ENCODE measurements around the gene LRRC7. TPM values are rescaled to one million over a fixed set of nuclear protein-coding genes. Genes with fewer than 3 reads are reported as not detected.

The LRRC7 gene
- total and polyA plus RNA-seq, 2 donors from 2014 or later: 0.19 to 0.37 TPM

- no peak for DNase-seq
- no peaks in the 10 kb centered on the region for H3K9me3 ChIP-seq (ENCODE audit: control insufficient read depth in 2 of 3, insufficient read depth in 1 of 3, low read length in 3 of 3)
- no peaks in the 10 kb centered on the region for H3K27me3 ChIP-seq (ENCODE audit: control insufficient read depth, insufficient read depth, low read length)
- TF ChIP-seq, protein P1, sequence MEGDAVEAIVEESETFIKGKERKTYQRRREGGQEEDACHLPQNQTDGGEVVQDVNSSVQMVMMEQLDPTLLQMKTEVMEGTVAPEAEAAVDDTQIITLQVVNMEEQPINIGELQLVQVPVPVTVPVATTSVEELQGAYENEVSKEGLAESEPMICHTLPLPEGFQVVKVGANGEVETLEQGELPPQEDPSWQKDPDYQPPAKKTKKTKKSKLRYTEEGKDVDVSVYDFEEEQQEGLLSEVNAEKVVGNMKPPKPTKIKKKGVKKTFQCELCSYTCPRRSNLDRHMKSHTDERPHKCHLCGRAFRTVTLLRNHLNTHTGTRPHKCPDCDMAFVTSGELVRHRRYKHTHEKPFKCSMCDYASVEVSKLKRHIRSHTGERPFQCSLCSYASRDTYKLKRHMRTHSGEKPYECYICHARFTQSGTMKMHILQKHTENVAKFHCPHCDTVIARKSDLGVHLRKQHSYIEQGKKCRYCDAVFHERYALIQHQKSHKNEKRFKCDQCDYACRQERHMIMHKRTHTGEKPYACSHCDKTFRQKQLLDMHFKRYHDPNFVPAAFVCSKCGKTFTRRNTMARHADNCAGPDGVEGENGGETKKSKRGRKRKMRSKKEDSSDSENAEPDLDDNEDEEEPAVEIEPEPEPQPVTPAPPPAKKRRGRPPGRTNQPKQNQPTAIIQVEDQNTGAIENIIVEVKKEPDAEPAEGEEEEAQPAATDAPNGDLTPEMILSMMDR (IDR thresholded peaks at IDR 0.05; ENCODE audit: borderline replicate concordance, extremely low read depth, insufficient read depth): no peak
- H3K27ac ChIP-seq (ENCODE audit: low read depth in 2 of 2, low read length in 2 of 2): no peak overlapping the region
- no peaks in the 10 kb centered on the region for H3K36me3 ChIP-seq (ENCODE audit: control insufficient read depth in 2 of 3, insufficient read depth in 3 of 3, low read length in 3 of 3)
- H3K4me3 ChIP-seq (ENCODE audit: low read length in 3 of 3): no peak overlapping the region
- H3K4me1 ChIP-seq (ENCODE audit: control insufficient read depth in 2 of 3, insufficient read depth in 2 of 3, low read depth in 1 of 3, low read length in 3 of 3): no peaks in the 10 kb centered on the region
- no peak for FAIRE-seq
- intact Hi-C loops (cut with DNase I): no loop called here
- no peak overlapping the region for H3K9ac ChIP-seq (ENCODE audit: low read length in 3 of 3)
Observed at GRCh38 chr1:69752831-69753230, 185.1 kb downstream of the LRRC7 start.

DNA sequence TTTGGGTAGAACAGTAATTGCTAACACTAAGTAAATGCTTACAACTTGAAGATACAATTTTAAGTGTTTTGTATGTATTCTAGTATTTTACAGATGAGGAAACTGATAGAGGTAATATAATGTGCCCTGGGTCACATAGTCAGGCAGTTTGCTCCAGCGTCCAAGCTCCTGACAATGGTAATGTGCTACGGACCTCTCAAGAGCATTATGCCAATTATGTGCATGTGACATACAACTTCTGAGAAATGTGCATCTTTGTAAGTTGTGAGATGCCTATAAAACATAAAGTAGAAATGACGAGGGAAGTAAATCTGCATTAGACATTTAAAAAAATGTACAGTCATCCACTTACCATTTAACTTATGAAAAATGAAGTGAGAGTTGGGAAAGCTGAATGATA is 186.8 kb downstream of the LRRC7 start:
- intact Hi-C loops (cut with DNase I): no loop called here
- Histone ChIP-seq H3K36me3 (ENCODE audit: control insufficient read depth in 2 of 3, insufficient read depth in 3 of 3, low read length in 3 of 3) (no peaks in the 10 kb centered on the region), H3K27ac (ENCODE audit: low read depth in 2 of 2, low read length in 2 of 2) (no peak overlapping the region), H3K27me3 (ENCODE audit: control insufficient read depth, insufficient read depth, low read length) (no peaks in the 10 kb centered on the region), H3K4me1 (ENCODE audit: control insufficient read depth in 2 of 3, insufficient read depth in 2 of 3, low read depth in 1 of 3, low read length in 3 of 3) (no peaks in the 10 kb centered on the region), H3K9ac (ENCODE audit: low read length in 3 of 3) (no peak overlapping the region), H3K9me3 (ENCODE audit: control insufficient read depth in 2 of 3, insufficient read depth in 1 of 3, low read length in 3 of 3) (no peaks in the 10 kb centered on the region), H3K4me3 (ENCODE audit: low read length in 3 of 3) (no peak overlapping the region)
- FAIRE-seq (no peak), DNase-seq (no peak)
- TF ChIP-seq, protein P1 (IDR thresholded peaks at IDR 0.05; ENCODE audit: borderline replicate concordance, extremely low read depth, insufficient read depth): no peak

DNA sequence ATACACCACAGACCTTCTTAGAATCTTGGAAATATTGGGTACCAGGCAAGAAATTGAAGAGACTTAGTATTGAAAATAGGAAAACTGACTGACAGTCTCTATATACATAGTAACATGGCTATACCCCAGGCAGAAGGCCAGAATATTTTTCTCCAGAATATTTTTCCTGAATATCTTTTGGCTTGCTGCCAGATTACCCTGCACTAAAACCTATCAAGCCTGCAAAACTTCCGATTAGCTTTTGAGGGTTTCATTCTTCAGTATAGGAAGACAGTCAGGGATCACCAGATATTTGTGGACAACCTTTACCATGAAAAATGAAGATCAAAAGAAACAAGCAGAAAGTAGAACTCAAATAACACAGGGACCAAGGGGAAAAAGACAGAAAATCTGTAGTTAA is 187.9 kb downstream of the LRRC7 start:
- Histone ChIP-seq H3K9me3 (ENCODE audit: control insufficient read depth in 2 of 3, insufficient read depth in 1 of 3, low read length in 3 of 3) (no peaks in the 10 kb centered on the region), H3K4me3 (ENCODE audit: low read length in 3 of 3) (no peak overlapping the region), H3K4me1 (ENCODE audit: control insufficient read depth in 2 of 3, insufficient read depth in 2 of 3, low read depth in 1 of 3, low read length in 3 of 3) (no peaks in the 10 kb centered on the region), H3K36me3 (ENCODE audit: control insufficient read depth in 2 of 3, insufficient read depth in 3 of 3, low read length in 3 of 3) (no peaks in the 10 kb centered on the region), H3K27ac (ENCODE audit: low read depth in 2 of 2, low read length in 2 of 2) (no peak overlapping the region), H3K27me3 (ENCODE audit: control insufficient read depth, insufficient read depth, low read length) (no peaks in the 10 kb centered on the region), H3K9ac (ENCODE audit: low read length in 3 of 3) (no peak overlapping the region)
- no peak for FAIRE-seq
- TF ChIP-seq, protein P1 (IDR thresholded peaks at IDR 0.05; ENCODE audit: borderline replicate concordance, extremely low read depth, insufficient read depth): no peak
- intact Hi-C loops (cut with DNase I): no loop called here
- no peak for DNase-seq

- TF ChIP-seq, protein P1 (IDR thresholded peaks at IDR 0.05; ENCODE audit: borderline replicate concordance, extremely low read depth, insufficient read depth): no peak
Observed at GRCh38 chr1:69765951-69766350, 198.2 kb downstream of the LRRC7 start.

More at GRCh38 chr1:69765951-69766350, 198.2 kb downstream of the LRRC7 start:
- no peaks in the 10 kb centered on the region for H3K27me3 ChIP-seq (ENCODE audit: control insufficient read depth, insufficient read depth, low read length)
- FAIRE-seq (no peak), DNase-seq (peak in 2 of 5 donors; percentile 1 to 42)
- intact Hi-C loops (cut with DNase I): no loop called here
- H3K27ac ChIP-seq (ENCODE audit: low read depth in 2 of 2, low read length in 2 of 2): no peak overlapping the region
- no peaks in the 10 kb centered on the region for H3K9me3 ChIP-seq (ENCODE audit: control insufficient read depth in 2 of 3, insufficient read depth in 1 of 3, low read length in 3 of 3)
- H3K4me3 ChIP-seq (ENCODE audit: low read length in 3 of 3): no peak overlapping the region
- H3K9ac ChIP-seq (ENCODE audit: low read length in 3 of 3): no peak overlapping the region
- H3K36me3 ChIP-seq (ENCODE audit: control insufficient read depth in 2 of 3, insufficient read depth in 3 of 3, low read length in 3 of 3): no peaks in the 10 kb centered on the region
- no peaks in the 10 kb centered on the region for H3K4me1 ChIP-seq (ENCODE audit: control insufficient read depth in 2 of 3, insufficient read depth in 2 of 3, low read depth in 1 of 3, low read length in 3 of 3)
